Spleen (tissue), 11 donors: ENCODE data around the gene STK10. TPM values are rescaled to one million over a fixed set of nuclear protein-coding genes. Genes with fewer than 3 reads are reported as not detected.

Experiments
- DNase-seq: peaks from one replicate; pipeline ENCODE4 v3.0.0-alpha.2; 2020
- H3K27ac ChIP-seq, 8 donors: fragments of 200-600 bp; sonication (generic) in 7 of 8; 1 replicate in 4 of 8; 2 replicates in 4 of 8; pipeline versions ENCODE4 v1.5.0 to v1.8.0; 2016 to 2021; ENCODE audit warnings: inconsistent platforms in 4 of 8, mild to moderate bottlenecking in 4 of 8, moderate library complexity in 1 of 8
- H3K27me3 ChIP-seq, 7 donors: fragments of 200-600 bp; sonication (generic) in 6 of 7; replicated peaks in 1 of 7; 1 replicate in 4 of 7; 2 replicates in 3 of 7; pipeline versions ENCODE4 v1.5.0 to v1.8.0; 2016 to 2021; ENCODE audit warnings: inconsistent platforms in 3 of 7, mild to moderate bottlenecking in 1 of 7
- H3K36me3 ChIP-seq, 6 donors: fragments of 200-600 bp; sonication (generic) in 5 of 6; 1 replicate in 4 of 6; 2 replicates in 2 of 6; pipeline versions ENCODE4 v1.5.0 to v1.8.0; 2016 to 2021; ENCODE audit warnings: inconsistent platforms in 2 of 6
- H3K4me1 ChIP-seq, 6 donors: fragments of 200-600 bp; sonication (generic) in 5 of 6; 1 replicate in 3 of 6; 2 replicates in 3 of 6; pipeline versions ENCODE4 v1.5.0 to v1.8.0; 2016 to 2021; ENCODE audit warnings: inconsistent platforms in 3 of 6
- H3K4me3 ChIP-seq, 8 donors: fragments of 200-600 bp; sonication (generic) in 7 of 8; 1 replicate in 4 of 8; 2 replicates in 4 of 8; pipeline versions ENCODE4 v1.5.0 to v1.8.0; 2016 to 2021; ENCODE audit warnings: inconsistent platforms in 4 of 8, mild to moderate bottlenecking in 4 of 8, moderate library complexity in 2 of 8
- H3K9me3 ChIP-seq, 8 donors: fragments of 200-600 bp; sonication (generic) in 7 of 8; 1 replicate in 4 of 8; 2 replicates in 4 of 8; pipeline versions ENCODE4 v1.5.0 to v1.8.0; 2016 to 2021; ENCODE audit warnings: inconsistent platforms in 4 of 8
- CTCF ChIP-seq, 11 experiments: fragments of 200-600 bp in 7 of 11; fragments of 450-650 bp in 4 of 11; sonication (generic) in 4 of 11; IDR thresholded peaks in 8 of 11; conservative IDR thresholded peaks in 3 of 11; 1 replicate in 7 of 11; 2 replicates in 4 of 11; pipeline versions ENCODE4 v1.4.0 to v1.8.0; 2016 to 2021; ENCODE audit warnings: antibody characterized with exemption in 11 of 11, inconsistent platforms in 4 of 11, mild to moderate bottlenecking in 1 of 11
- POLR2A ChIP-seq, 3 donors: fragments of 450-650 bp; IDR thresholded peaks; one replicate each; pipeline ENCODE4 v1.5.1; 2017; ENCODE audit warnings: antibody characterized with exemption in 3 of 3, mild to moderate bottlenecking in 1 of 3
- POLR2AphosphoS5 ChIP-seq, 3 donors: sonication (generic); formaldehyde crosslinking; IDR thresholded peaks; one replicate each; pipeline ENCODE4 v1.5.1; 2017; ENCODE audit warnings: antibody characterized with exemption in 3 of 3
- WGBS, 5 donors: extraction: QIAGEN DNeasy Blood & Tissue Kit in 3 of 5; methylation state at CpG; one replicate each; pipeline versions ENCODE4 v1.1.5 to v1.1.7; 2013 to 2018; 5-methylcytosine and 5-hydroxymethylcytosine counted together
- intact Hi-C: fragments of 100-400 bp; cut with DNase I; formaldehyde crosslinking; loops from one replicate; pipeline ENCODE4 v1.15.0; 2023; ENCODE audit warnings: low total_unique reads
- polyA plus RNA-seq, 3 donors: library from polyadenylated mRNA; stranded (reverse); fragments of 200-250 nt; gene quantifications; one replicate each; pipeline ENCODE4 v1.2.1, GENCODE V29; 2013
- total RNA-seq, 7 donors: library from RNA; depleted of rRNA in 3 of 7; stranded (reverse); fragments of >200 nt in 3 of 7; fragmentation: NEBNext Ultra II Directional in 4 of 7; extraction: Animal tissue kit (Norgen Biotek cat#: 25700) in 4 of 7; gene quantifications; one replicate each; pipeline versions ENCODE4 v1.1.0 to v1.2.1, GENCODE V29; 2016 to 2021
- donor health status: healthy with polysubstance abuse.
- donor health status: DM: no; HTN: no; CAD: no; lungs with moderate emphysema.
- donor health status: DM: no; HTN: no; CAD: no.
- donor health status: Bipolar disorder and iron deficiency.
- donor health status: healthy.
- donor health status: DM: no; HTN: no; CAD: no.
- donor health status: DM: yes; HTN: yes; CAD: no.

Gene STK10
- total and polyA plus RNA-seq, 10 donors: 34.0 to 290 (median 168) TPM

- Histone ChIP-seq H3K27me3 (no peaks in the 10 kb centered on the region), H3K27ac (peak overlapping the region; percentile 72 to 93 (median 90)), H3K36me3 (peaks cover 0 to 53% (median 18%) of the 10 kb centered on the region in 6 donors), H3K4me3 (peak overlapping the region in 5 of 8 donors; percentile 10 to 57 (median 13)), H3K4me1 (peaks cover 44 to 100% (median 85%) of the 10 kb centered on the region in 6 donors), H3K9me3 (no peaks in the 10 kb centered on the region)
- WGBS, 5 donors: 24 to 38% (median 28%) methylated on average over 16 of the region's 16 CpGs
- peak; percentile 93 for DNase-seq
- intact Hi-C loops: no loop called here
- TF ChIP-seq POLR2A (IDR thresholded peaks at IDR 0.05) (no peak), CTCF (IDR thresholded peaks at IDR 0.05 in 8 of 11, conservative IDR thresholded peaks at IDR 0.05 in 3 of 11) (peak in 1 of 11 experiments; percentile 16), POLR2AphosphoS5 (IDR thresholded peaks at IDR 0.05) (peak; percentile 73 to 85 (median 79))
Measured at GRCh38 chr5:172114875-172115422, 73.1 kb downstream of the STK10 start.

DNA sequence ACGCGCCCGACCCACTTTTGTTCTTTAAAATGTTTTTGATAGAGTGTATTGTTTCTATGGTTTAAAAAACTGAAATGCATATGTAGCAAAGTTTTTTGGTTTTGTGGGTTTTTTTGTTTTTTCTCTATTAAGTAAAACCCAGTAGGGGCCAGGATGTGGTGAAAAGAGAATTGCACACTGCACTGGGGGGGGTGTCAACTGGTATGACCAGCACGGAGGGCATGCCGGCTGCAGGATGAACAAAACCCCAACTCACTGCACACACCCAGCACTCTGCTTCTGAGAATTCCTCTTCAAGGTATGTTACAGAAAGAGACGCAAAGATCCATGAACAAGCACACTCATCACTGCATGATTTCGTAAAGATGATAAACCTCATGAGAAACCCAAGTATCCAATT lies 75.0 kb downstream of the STK10 start:
- H3K4me1 ChIP-seq: peaks cover 42 to 100% (median 85%) of the 10 kb centered on the region in 6 donors

GRCh38 chr5:172111852-172112225 lies 76.2 kb downstream of the STK10 start:
- no peak for TF ChIP-seq POLR2AphosphoS5 (IDR thresholded peaks at IDR 0.05)
- TF ChIP-seq CTCF (IDR thresholded peaks at IDR 0.05 in 8 of 11, conservative IDR thresholded peaks at IDR 0.05 in 3 of 11): no peak
- TF ChIP-seq POLR2A (IDR thresholded peaks at IDR 0.05): no peak
- DNase-seq: no peak
- Histone ChIP-seq H3K4me3 (peak overlapping the region in 3 of 8 donors; percentile 29 to 64 (median 32)), H3K36me3 (peaks cover 0 to 49% (median 11%) of the 10 kb centered on the region in 6 donors), H3K9me3 (no peaks in the 10 kb centered on the region), H3K27ac (peak overlapping the region in 7 of 8 donors; percentile 85 to 93 (median 91)), H3K4me1 (peaks cover 53 to 100% (median 88%) of the 10 kb centered on the region in 6 donors), H3K27me3 (no peaks in the 10 kb centered on the region)
- intact Hi-C loops: no loop called here

More for the DNA sequence above, 75.0 kb downstream of the STK10 start:
- peak in 2 of 3 donors; percentile 22 to 45 for TF ChIP-seq POLR2AphosphoS5 (IDR thresholded peaks at IDR 0.05)
- TF ChIP-seq POLR2A (IDR thresholded peaks at IDR 0.05): no peak
- TF ChIP-seq CTCF (IDR thresholded peaks at IDR 0.05 in 8 of 11, conservative IDR thresholded peaks at IDR 0.05 in 3 of 11): no peak
- Histone ChIP-seq H3K27me3 (no peaks in the 10 kb centered on the region), H3K4me3 (peak overlapping the region in 1 of 8 donors; percentile 36), H3K36me3 (peaks cover 0 to 50% (median 16%) of the 10 kb centered on the region in 6 donors), H3K9me3 (no peaks in the 10 kb centered on the region), H3K27ac (peak overlapping the region in 7 of 8 donors; percentile 65 to 93 (median 91))
- 33 to 64% (median 40%) methylated on average over 7 of the region's 7 CpGs for WGBS, 5 donors
- intact Hi-C loops: no loop called here
- DNase-seq: peak; percentile 87
